Measurements from ENCODE around the gene CDH18. TPM values are rescaled to one million over a fixed set of nuclear protein-coding genes. Genes with fewer than 3 reads are reported as not detected.

The CDH18 gene
- total RNA-seq, 1 experiment from 2014 or later = 0.15 TPM

GRCh38 chr5:19927919-19928318 is 60.1 kb downstream of the CDH18 start:
- no peak for ATAC-seq
- H3K27ac ChIP-seq (ENCODE audit: low read length) = no peak overlapping the region

GRCh38 chr5:19927170-19927569 is 60.8 kb downstream of the CDH18 start:
- CTCF ChIA-PET = no interaction called here
- H3K4me3 ChIP-seq (ENCODE audit: low read length) = no peak overlapping the region
- H3K9me3 ChIP-seq (ENCODE audit: low read length) = no peaks in the 10 kb centered on the region
- POLR2A ChIA-PET (ENCODE audit: unreplicated experiment) = no interaction called here
- DNase-seq = no peak
- H3F3A ChIP-seq (ENCODE audit: low read length, unreplicated experiment) = no peaks in the 10 kb centered on the region
- peaks cover 11% of the 10 kb centered on the region for H3K4me1 ChIP-seq (ENCODE audit: insufficient read depth, low read length)
- no peak overlapping the region for H3K4me2 ChIP-seq (ENCODE audit: low read length)
- H2AFZ ChIP-seq (ENCODE audit: low read length) = no peak overlapping the region
- TF ChIP-seq CTCF (conservative IDR thresholded peaks at IDR 0.05; ENCODE audit: low read depth, low read length) (no peak), EZH2 (IDR thresholded peaks at IDR 0.05; ENCODE audit: low read length, unreplicated experiment) (no peak), EZH2phosphoT487 (IDR thresholded peaks at IDR 0.05; ENCODE audit: borderline replicate concordance, low read length) (no peak)
- H3K9me2 ChIP-seq (replicated peaks; ENCODE audit: low read length) = no peaks in the 10 kb centered on the region
- BruUV-seq (replicated peaks) = no TSS peak
- intact Hi-C loops (cut with micrococcal nuclease) = no loop called here
- H3K27me3 ChIP-seq (ENCODE audit: low read length) = no peaks in the 10 kb centered on the region
- H3K36me3 ChIP-seq (ENCODE audit: low read depth, low read length) = no peaks in the 10 kb centered on the region
- no peak for ATAC-seq
- no peak overlapping the region for H3K27ac ChIP-seq (ENCODE audit: low read length)
- no peaks in the 10 kb centered on the region for H3K79me2 ChIP-seq (ENCODE audit: low read length)
- H3K9ac ChIP-seq (ENCODE audit: low read length) = no peak overlapping the region
- no peaks in the 10 kb centered on the region for H4K20me1 ChIP-seq (ENCODE audit: low read length)

More at GRCh38 chr5:19927919-19928318, 60.1 kb downstream of the CDH18 start:
- no peak overlapping the region for H3K4me2 ChIP-seq (ENCODE audit: low read length)
- no peaks in the 10 kb centered on the region for H3K36me3 ChIP-seq (ENCODE audit: low read depth, low read length)
- H3K4me3 ChIP-seq (ENCODE audit: low read length) = no peak overlapping the region
- H3F3A ChIP-seq (ENCODE audit: low read length, unreplicated experiment) = no peaks in the 10 kb centered on the region
- no TSS peak for BruUV-seq (replicated peaks)
- ChIA-PET CTCF (no interaction called here), POLR2A (ENCODE audit: unreplicated experiment) (no interaction called here)
- H3K9me3 ChIP-seq (ENCODE audit: low read length) = no peaks in the 10 kb centered on the region
- intact Hi-C loops (cut with micrococcal nuclease) = no loop called here
- H4K20me1 ChIP-seq (ENCODE audit: low read length) = no peaks in the 10 kb centered on the region
- no peaks in the 10 kb centered on the region for H3K9me2 ChIP-seq (replicated peaks; ENCODE audit: low read length)
- H3K4me1 ChIP-seq (ENCODE audit: insufficient read depth, low read length) = peaks cover 11% of the 10 kb centered on the region
- TF ChIP-seq EZH2 (IDR thresholded peaks at IDR 0.05; ENCODE audit: low read length, unreplicated experiment) = no peak
- no peak for DNase-seq
- no peaks in the 10 kb centered on the region for H3K27me3 ChIP-seq (ENCODE audit: low read length)
- H3K79me2 ChIP-seq (ENCODE audit: low read length) = no peaks in the 10 kb centered on the region
- H2AFZ ChIP-seq (ENCODE audit: low read length) = no peak overlapping the region
- H3K9ac ChIP-seq (ENCODE audit: low read length) = no peak overlapping the region

GRCh38 chr5:19923742-19924141 is 64.3 kb downstream of the CDH18 start:
- no TSS peak for BruUV-seq (replicated peaks)
- no peaks in the 10 kb centered on the region for H3K9me3 ChIP-seq (ENCODE audit: low read length)
- intact Hi-C loops (cut with micrococcal nuclease) = no loop called here
- no peak overlapping the region for H3K4me2 ChIP-seq (ENCODE audit: low read length)
- H2AFZ ChIP-seq (ENCODE audit: low read length) = no peak overlapping the region
- H3F3A ChIP-seq (ENCODE audit: low read length, unreplicated experiment) = no peaks in the 10 kb centered on the region
- no peaks in the 10 kb centered on the region for H3K27me3 ChIP-seq (ENCODE audit: low read length)
- no peak overlapping the region for H3K27ac ChIP-seq (ENCODE audit: low read length)
- H4K20me1 ChIP-seq (ENCODE audit: low read length) = no peaks in the 10 kb centered on the region
- TF ChIP-seq CTCF (conservative IDR thresholded peaks at IDR 0.05; ENCODE audit: low read depth, low read length) (no peak), EZH2phosphoT487 (IDR thresholded peaks at IDR 0.05; ENCODE audit: borderline replicate concordance, low read length) (no peak), EZH2 (IDR thresholded peaks at IDR 0.05; ENCODE audit: low read length, unreplicated experiment) (no peak)
- no peak overlapping the region for H3K9ac ChIP-seq (ENCODE audit: low read length)
- ChIA-PET CTCF (no interaction called here), POLR2A (ENCODE audit: unreplicated experiment) (no interaction called here)
- DNase-seq = no peak
- peaks cover 5% of the 10 kb centered on the region for H3K4me1 ChIP-seq (ENCODE audit: insufficient read depth, low read length)
- no peaks in the 10 kb centered on the region for H3K79me2 ChIP-seq (ENCODE audit: low read length)
- no peaks in the 10 kb centered on the region for H3K9me2 ChIP-seq (replicated peaks; ENCODE audit: low read length)
- no peak for ATAC-seq
- no peaks in the 10 kb centered on the region for H3K36me3 ChIP-seq (ENCODE audit: low read depth, low read length)
- H3K4me3 ChIP-seq (ENCODE audit: low read length) = no peak overlapping the region
